ENCODE measurements around the gene BBS5. TPM values are rescaled to one million over a fixed set of nuclear protein-coding genes. Genes with fewer than 3 reads are reported as not detected.

Gene BBS5
- total RNA-seq, 4 donors from 2014 or later: 6.4 to 10.5 (median 8.9) TPM

- no peak for TF ChIP-seq CTCF (IDR thresholded peaks at IDR 0.05; ENCODE audit: low read depth)
Observed at GRCh38 chr2:169476459-169476858, 2.8 kb upstream of the BBS5 start.

GRCh38 chr2:169478339-169478738, 955 bp upstream of the BBS5 start:
- TF ChIP-seq CTCF (IDR thresholded peaks at IDR 0.05; ENCODE audit: low read depth): no peak

- no peak for TF ChIP-seq CTCF (IDR thresholded peaks at IDR 0.05; ENCODE audit: low read depth)
Observed at GRCh38 chr2:169478745-169479256, 493 bp upstream of the BBS5 start.

GRCh38 chr2:169480079-169480465, 778 bp downstream of the BBS5 start:
- TF ChIP-seq CTCF (IDR thresholded peaks at IDR 0.05; ENCODE audit: low read depth): no peak

GRCh38 chr2:169485650-169486138, 6.4 kb downstream of the BBS5 start:
- no peak for TF ChIP-seq CTCF (IDR thresholded peaks at IDR 0.05; ENCODE audit: low read depth)

- no peak for TF ChIP-seq CTCF (IDR thresholded peaks at IDR 0.05; ENCODE audit: low read depth)
Observed at GRCh38 chr2:169486487-169486886, 7.2 kb downstream of the BBS5 start.

GRCh38 chr2:169490834-169491233, 11.5 kb downstream of the BBS5 start:
- TF ChIP-seq CTCF (IDR thresholded peaks at IDR 0.05; ENCODE audit: low read depth): no peak
